Fibroblast of pulmonary artery (primary cell): ENCODE measurements around the gene THADA.

Experiments
- DNase-seq: peaks from one replicate; pipeline ENCODE4 v3.0.0-alpha.2; 2010; ENCODE audit warnings: low read depth
- H3K4me3 ChIP-seq: replicated peaks from 2 replicates; pipeline ENCODE4 v1.5.1; 2011; ENCODE audit warnings: low read depth, mild to moderate bottlenecking, control low read depth, low read length, moderate library complexity
- TF ChIP-seq, protein P1 (sequence below): IDR thresholded peaks from 2 replicates; pipeline ENCODE4 v1.5.1; 2011; ENCODE audit warnings: mild to moderate bottlenecking, control low read depth, low read length, inconsistent platforms; ENCODE audit errors: missing control alignments

THADA gene

DNA sequence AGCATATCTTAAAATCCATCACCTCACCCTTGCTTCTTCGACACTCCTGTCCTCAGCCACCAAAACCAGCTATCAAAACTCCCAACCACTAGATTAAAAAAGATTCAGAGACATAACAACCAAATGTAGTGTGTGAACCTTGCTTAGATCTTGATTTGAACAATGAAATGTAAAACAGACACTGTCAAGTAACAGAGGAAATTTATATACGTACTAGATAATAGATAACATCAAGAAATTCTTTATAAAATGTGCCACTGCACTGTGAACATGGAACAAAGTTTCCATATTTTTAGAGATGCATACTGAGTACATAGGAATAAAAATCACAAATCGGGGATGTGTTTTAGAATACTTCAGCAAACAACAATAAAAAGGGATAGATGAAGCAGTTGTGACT, 86.0 kb downstream of the THADA start:
- DNase-seq: no peak
- no peak overlapping the region for H3K4me3 ChIP-seq
- TF ChIP-seq, protein P1, sequence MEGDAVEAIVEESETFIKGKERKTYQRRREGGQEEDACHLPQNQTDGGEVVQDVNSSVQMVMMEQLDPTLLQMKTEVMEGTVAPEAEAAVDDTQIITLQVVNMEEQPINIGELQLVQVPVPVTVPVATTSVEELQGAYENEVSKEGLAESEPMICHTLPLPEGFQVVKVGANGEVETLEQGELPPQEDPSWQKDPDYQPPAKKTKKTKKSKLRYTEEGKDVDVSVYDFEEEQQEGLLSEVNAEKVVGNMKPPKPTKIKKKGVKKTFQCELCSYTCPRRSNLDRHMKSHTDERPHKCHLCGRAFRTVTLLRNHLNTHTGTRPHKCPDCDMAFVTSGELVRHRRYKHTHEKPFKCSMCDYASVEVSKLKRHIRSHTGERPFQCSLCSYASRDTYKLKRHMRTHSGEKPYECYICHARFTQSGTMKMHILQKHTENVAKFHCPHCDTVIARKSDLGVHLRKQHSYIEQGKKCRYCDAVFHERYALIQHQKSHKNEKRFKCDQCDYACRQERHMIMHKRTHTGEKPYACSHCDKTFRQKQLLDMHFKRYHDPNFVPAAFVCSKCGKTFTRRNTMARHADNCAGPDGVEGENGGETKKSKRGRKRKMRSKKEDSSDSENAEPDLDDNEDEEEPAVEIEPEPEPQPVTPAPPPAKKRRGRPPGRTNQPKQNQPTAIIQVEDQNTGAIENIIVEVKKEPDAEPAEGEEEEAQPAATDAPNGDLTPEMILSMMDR: no peak

DNA sequence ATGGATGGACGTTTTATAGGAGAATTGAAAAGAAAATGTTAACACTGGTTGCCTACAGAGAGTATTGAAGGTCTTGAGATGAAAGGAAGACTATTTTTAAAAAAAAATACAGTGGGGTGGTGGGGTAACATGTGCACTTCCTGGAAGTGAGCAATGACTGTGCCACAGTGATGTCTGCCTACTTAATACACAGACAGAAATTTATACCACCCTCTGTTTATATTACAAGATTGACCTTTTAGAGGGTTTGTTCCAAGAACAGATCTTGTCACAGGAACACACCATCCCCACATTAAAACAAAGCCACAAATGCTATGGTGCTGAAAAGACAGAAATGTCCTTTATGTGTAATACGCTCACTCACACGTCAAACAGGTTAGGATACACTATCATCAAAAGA, 87.6 kb downstream of the THADA start:
- TF ChIP-seq, protein P1: no peak
- H3K4me3 ChIP-seq: no peak overlapping the region
- no peak for DNase-seq

DNA sequence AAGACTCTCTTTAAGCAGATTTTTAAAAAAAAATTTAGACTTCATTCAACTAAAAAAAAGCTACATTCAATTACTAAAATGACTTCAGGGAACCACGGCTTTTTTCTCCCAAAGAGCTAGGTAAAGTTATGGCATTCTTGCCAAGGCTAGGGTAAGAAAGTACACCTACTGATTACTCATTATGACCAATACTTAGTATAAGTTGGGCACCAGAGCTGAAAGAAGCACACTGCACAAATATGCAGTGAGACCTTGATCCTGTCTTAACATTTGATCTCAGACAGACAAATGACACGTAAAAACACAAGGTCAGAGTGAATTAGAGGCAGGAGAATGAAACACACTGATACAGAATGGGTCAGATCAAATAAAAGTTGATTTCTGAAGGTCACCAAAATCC, 88.7 kb downstream of the THADA start:
- no peak overlapping the region for H3K4me3 ChIP-seq
- no peak for DNase-seq
- TF ChIP-seq, protein P1: no peak

DNA sequence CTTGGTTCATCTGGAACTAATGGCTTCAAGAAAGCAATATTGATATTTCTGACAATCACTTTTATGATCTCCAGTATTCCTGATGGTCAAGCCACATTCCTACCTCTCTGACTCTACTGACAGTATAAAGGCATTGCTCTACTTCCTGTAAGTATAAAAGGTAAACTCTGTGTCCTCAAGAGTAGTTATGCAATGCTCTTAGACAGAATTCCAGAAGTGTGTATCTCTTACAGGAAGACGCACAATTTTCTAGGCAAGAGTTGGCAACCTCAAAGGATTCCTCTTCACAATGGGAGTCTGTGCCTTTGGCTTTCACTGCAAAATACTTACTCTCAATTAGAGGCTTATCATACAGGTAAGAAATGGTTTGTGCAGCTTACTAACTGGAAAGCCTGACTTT, 100.1 kb downstream of the THADA start:
- peak; percentile 73 for DNase-seq
- TF ChIP-seq, protein P1: no peak

DNA sequence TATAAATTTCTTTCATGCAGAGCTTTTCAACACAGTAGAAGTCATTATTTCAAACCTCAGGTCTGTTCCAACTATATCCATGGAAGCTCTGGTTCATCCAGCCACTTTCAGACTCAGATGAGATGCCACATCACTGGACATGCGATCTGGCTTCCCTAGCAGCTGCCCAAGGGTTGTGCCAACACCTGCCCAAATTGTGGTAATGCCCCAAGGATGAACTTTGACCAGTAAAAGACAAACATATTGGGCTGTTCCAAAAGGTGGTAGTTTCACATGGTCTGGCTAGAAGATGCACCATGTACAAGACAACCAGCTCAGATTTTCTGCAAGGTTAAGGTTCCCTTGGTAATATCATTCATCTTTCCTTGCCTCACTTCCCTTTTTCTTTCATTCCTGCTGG, 101.9 kb downstream of the THADA start:
- TF ChIP-seq, protein P1: no peak
- no peak overlapping the region for H3K4me3 ChIP-seq
- no peak for DNase-seq

More for the DNA sequence above, 100.1 kb downstream of the THADA start:
- no peak overlapping the region for H3K4me3 ChIP-seq

DNA sequence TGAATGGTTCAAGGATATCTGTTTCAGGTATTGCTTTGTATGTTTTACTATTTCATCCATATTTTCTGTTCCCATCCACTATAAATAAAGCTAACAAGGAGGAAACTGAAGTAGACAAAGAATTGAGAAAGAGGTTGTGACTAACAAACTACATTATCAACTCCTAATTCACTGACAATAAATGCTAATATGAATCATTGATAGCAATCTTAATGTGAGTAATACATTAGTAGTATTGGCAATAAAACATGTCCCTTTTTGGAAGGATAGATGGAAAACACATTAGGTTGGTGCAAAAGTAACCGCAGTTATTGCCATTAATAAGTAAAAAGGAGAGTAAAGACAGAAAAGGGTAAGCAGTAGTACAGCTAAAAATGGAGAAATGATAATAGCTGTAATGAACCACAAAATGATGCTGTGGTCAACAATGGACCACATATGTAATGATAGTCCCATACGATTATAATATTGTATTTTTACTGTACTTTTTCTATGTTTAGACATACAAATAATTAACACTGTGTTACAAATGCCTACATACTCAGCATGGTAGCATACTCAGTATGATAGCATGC, 104.7 kb downstream of the THADA start:
- TF ChIP-seq, protein P1: no peak
- no peak overlapping the region for H3K4me3 ChIP-seq
- DNase-seq: peak; percentile 50

DNA sequence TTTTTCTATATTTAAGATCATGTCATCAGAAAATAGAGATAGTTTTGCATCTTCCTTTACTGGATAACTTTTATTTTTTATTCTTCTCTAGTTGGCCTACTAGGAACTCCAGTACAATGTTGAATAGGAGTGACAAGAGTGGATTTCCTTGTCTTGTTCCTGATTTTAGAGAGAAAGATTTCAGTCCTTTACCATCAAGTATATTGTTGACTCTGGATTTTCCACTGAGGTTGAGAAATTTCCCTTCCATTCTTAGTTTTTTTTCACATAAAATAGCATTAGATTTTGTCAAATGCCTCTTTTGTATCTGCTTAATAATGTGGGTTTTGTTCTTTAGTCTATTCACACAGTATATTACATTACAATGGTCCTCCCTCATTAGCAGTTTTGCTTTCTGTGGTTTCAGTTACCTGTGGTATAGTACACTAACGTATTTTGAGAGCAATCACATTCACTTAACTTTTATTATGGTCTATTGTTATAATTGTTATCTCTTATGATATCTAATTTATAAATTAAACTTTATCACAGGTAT, 105.5 kb downstream of the THADA start:
- DNase-seq: no peak
- no peak overlapping the region for H3K4me3 ChIP-seq
- TF ChIP-seq, protein P1: no peak
